ENCODE results near the gene SDF2. TPM values are rescaled to one million over a fixed set of nuclear protein-coding genes. Genes with fewer than 3 reads are reported as not detected.

Gene SDF2
- total RNA-seq, 1 donor from 2014 or later: 57.8 TPM

DNA sequence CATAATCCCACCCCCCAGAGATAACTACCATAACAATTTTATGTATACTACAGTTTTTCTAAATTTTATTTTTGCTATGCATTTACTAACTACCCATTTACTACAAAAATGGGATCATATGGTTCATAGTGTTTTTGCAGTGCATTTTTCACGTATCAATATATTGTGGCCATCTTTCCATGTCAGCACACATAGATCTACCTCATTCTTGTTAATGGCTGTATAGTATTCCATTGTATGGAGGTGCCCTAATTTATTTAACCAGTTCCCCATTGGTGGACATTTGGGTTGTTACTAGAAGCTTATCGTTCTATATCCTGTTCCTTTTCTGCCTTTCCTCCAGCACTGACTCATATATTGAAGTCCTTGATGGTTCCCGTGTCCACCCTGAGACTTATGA is 27.3 kb upstream of the SDF2 start:
- no peaks in the 10 kb centered on the region for H3K4me1 Mint-ChIP-seq (ENCODE audit: low read depth)
- H3K9me3 Mint-ChIP-seq (ENCODE audit: low read depth): no peaks in the 10 kb centered on the region
- H3K36me3 Mint-ChIP-seq (ENCODE audit: low read depth): peaks cover 53% of the 10 kb centered on the region
- DNase-seq (ENCODE audit: low spot score): no peak
- no peaks in the 10 kb centered on the region for H3K27me3 Mint-ChIP-seq (ENCODE audit: low read depth)
- no peak overlapping the region for H3K4me3 Mint-ChIP-seq (ENCODE audit: unreplicated experiment)
- TF ChIP-seq, protein P1, sequence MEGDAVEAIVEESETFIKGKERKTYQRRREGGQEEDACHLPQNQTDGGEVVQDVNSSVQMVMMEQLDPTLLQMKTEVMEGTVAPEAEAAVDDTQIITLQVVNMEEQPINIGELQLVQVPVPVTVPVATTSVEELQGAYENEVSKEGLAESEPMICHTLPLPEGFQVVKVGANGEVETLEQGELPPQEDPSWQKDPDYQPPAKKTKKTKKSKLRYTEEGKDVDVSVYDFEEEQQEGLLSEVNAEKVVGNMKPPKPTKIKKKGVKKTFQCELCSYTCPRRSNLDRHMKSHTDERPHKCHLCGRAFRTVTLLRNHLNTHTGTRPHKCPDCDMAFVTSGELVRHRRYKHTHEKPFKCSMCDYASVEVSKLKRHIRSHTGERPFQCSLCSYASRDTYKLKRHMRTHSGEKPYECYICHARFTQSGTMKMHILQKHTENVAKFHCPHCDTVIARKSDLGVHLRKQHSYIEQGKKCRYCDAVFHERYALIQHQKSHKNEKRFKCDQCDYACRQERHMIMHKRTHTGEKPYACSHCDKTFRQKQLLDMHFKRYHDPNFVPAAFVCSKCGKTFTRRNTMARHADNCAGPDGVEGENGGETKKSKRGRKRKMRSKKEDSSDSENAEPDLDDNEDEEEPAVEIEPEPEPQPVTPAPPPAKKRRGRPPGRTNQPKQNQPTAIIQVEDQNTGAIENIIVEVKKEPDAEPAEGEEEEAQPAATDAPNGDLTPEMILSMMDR (IDR thresholded peaks at IDR 0.05): no peak
- no peak overlapping the region for H3K27ac Mint-ChIP-seq (ENCODE audit: unreplicated experiment)

- Mint-ChIP-seq H3K9me3 (ENCODE audit: low read depth) (no peaks in the 10 kb centered on the region), H3K4me3 (ENCODE audit: unreplicated experiment) (no peak overlapping the region), H3K27ac (ENCODE audit: unreplicated experiment) (no peak overlapping the region), H3K27me3 (ENCODE audit: low read depth) (no peaks in the 10 kb centered on the region), H3K36me3 (ENCODE audit: low read depth) (peaks cover 52% of the 10 kb centered on the region), H3K4me1 (ENCODE audit: low read depth) (no peaks in the 10 kb centered on the region)
- TF ChIP-seq, protein P1 (IDR thresholded peaks at IDR 0.05): no peak
- no peak for DNase-seq (ENCODE audit: low spot score)
These were observed 26.8 kb upstream of the SDF2 start for GRCh38 chr17:28688481-28688880.

DNA sequence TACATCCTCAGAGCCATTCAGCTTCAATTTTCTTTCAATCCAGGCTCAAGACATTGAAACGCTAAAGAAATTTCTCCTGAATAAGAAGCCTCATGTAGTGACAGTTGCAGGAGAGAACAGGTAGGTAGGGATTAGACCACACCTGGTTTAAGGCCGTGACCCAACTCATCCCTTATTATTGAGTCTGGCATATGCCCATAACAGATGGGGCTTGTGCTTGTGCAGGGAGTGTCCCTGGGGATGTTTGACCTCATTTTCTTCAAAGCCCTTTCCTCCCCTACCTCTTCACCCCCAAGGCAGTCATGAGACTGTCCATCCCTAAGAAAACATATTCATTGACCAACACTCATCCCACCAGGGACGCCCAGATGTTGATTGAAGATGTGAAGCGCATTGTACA is 24.6 kb upstream of the SDF2 start:
- Mint-ChIP-seq H3K4me1 (ENCODE audit: low read depth) (no peaks in the 10 kb centered on the region), H3K4me3 (ENCODE audit: unreplicated experiment) (no peak overlapping the region), H3K9me3 (ENCODE audit: low read depth) (no peaks in the 10 kb centered on the region), H3K27ac (ENCODE audit: unreplicated experiment) (no peak overlapping the region), H3K27me3 (ENCODE audit: low read depth) (no peaks in the 10 kb centered on the region), H3K36me3 (ENCODE audit: low read depth) (peaks cover 62% of the 10 kb centered on the region)
- DNase-seq (ENCODE audit: low spot score): no peak
- TF ChIP-seq, protein P1 (IDR thresholded peaks at IDR 0.05): no peak

GRCh38 chr17:28685366-28685765 is 23.7 kb upstream of the SDF2 start:
- no peaks in the 10 kb centered on the region for H3K4me1 Mint-ChIP-seq (ENCODE audit: low read depth)
- H3K36me3 Mint-ChIP-seq (ENCODE audit: low read depth): peaks cover 65% of the 10 kb centered on the region
- no peaks in the 10 kb centered on the region for H3K9me3 Mint-ChIP-seq (ENCODE audit: low read depth)
- DNase-seq (ENCODE audit: low spot score): no peak
- no peak overlapping the region for H3K27ac Mint-ChIP-seq (ENCODE audit: unreplicated experiment)
- no peaks in the 10 kb centered on the region for H3K27me3 Mint-ChIP-seq (ENCODE audit: low read depth)
- TF ChIP-seq, protein P1 (IDR thresholded peaks at IDR 0.05): no peak
- no peak overlapping the region for H3K4me3 Mint-ChIP-seq (ENCODE audit: unreplicated experiment)

DNA sequence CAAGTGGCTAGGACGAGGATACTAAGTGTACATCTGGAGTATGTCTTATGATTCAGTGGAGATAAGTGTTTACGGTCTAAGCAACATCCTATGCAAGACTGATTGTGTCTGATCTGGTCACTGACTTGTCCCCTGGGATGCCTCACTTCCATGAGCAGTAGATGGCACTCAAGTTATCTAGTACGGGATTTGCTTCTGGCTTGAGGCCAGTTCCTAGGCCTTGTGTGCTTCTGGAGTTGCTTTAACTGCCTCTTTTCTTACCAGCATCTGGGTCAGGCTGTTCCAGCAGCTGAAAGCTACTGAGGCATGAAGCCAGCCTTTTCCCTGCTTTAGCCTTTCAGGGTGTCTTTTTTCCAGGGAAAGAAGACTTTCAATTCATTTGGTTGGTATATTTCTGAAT is 23.3 kb upstream of the SDF2 start:
- no peak overlapping the region for H3K27ac Mint-ChIP-seq (ENCODE audit: unreplicated experiment)
- TF ChIP-seq, protein P1 (IDR thresholded peaks at IDR 0.05): peak; percentile 27
- H3K4me1 Mint-ChIP-seq (ENCODE audit: low read depth): no peaks in the 10 kb centered on the region
- no peak for DNase-seq (ENCODE audit: low spot score)
- no peak overlapping the region for H3K4me3 Mint-ChIP-seq (ENCODE audit: unreplicated experiment)
- no peaks in the 10 kb centered on the region for H3K27me3 Mint-ChIP-seq (ENCODE audit: low read depth)
- peaks cover 63% of the 10 kb centered on the region for H3K36me3 Mint-ChIP-seq (ENCODE audit: low read depth)
- no peaks in the 10 kb centered on the region for H3K9me3 Mint-ChIP-seq (ENCODE audit: low read depth)

Data from chondrocyte (in vitro differentiated cells).